Measurements from ENCODE around the gene PRMT3.

Gene PRMT3

GRCh38 chr11:20501971-20502370, 114.5 kb downstream of the PRMT3 start:
- H3K4me3 ChIP-seq (replicated peaks; ENCODE audit: low read depth, low read length) = no peak overlapping the region
- no peak for TF ChIP-seq CTCF (IDR thresholded peaks at IDR 0.05; ENCODE audit: low read depth, low read length, missing control alignments)
- DNase-seq (ENCODE audit: extremely low read depth, low read depth) = no peak

GRCh38 chr11:20511982-20512381, 124.5 kb downstream of the PRMT3 start:
- TF ChIP-seq CTCF (IDR thresholded peaks at IDR 0.05; ENCODE audit: low read depth, low read length, missing control alignments) = no peak
- no peak for DNase-seq (ENCODE audit: extremely low read depth, low read depth)
- no peak overlapping the region for H3K4me3 ChIP-seq (replicated peaks; ENCODE audit: low read depth, low read length)

DNA sequence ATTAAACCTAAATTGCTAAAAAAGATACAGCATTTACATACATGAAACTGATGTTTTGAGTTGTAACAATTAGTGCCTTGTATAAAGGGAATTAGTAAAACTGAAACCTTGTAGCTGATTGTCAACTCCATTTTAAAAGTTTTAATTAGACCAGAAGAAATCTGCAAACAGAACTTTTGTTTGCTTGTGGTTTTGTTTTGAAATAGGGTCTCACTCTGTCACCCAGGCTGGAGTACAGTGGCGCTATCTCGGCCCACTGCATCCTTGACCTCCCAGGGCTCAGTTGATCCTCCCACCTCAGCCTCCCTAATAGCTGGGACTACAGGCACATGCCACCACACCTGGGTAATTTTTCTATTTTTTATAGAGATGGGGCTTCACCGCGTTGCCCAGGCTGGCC, 125.4 kb downstream of the PRMT3 start:
- no peak overlapping the region for H3K4me3 ChIP-seq (replicated peaks; ENCODE audit: low read depth, low read length)
- no peak for TF ChIP-seq CTCF (IDR thresholded peaks at IDR 0.05; ENCODE audit: low read depth, low read length, missing control alignments)
- no peak for DNase-seq (ENCODE audit: extremely low read depth, low read depth)

GRCh38 chr11:20518323-20518834, 130.9 kb downstream of the PRMT3 start:
- H3K4me3 ChIP-seq (replicated peaks; ENCODE audit: low read depth, low read length) = no peak overlapping the region
- no peak for DNase-seq (ENCODE audit: extremely low read depth, low read depth)
- TF ChIP-seq CTCF (IDR thresholded peaks at IDR 0.05; ENCODE audit: low read depth, low read length, missing control alignments) = no peak

DNA sequence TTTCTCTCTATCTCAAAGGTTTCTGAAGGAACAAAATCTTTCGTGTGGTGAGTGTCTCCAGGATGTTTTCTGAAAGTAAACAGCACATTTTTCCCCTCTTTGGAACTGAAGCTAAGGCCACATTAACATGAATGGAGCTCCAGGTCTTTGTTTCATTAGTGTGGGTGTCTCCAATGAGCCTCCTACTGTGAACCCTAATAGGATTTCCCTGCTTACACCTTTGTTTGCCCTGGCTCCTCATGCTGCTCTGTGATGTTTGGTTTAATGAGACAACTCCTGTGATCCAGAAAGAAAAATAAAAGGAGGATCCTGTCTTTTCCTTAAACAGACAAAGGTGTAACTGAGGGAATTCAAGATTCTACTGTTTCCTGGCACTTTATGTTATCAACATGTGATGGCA, 135.0 kb downstream of the PRMT3 start:
- H3K4me3 ChIP-seq (replicated peaks; ENCODE audit: low read depth, low read length) = no peak overlapping the region
- TF ChIP-seq CTCF (IDR thresholded peaks at IDR 0.05; ENCODE audit: low read depth, low read length, missing control alignments) = no peak
- DNase-seq (ENCODE audit: extremely low read depth, low read depth) = no peak

GRCh38 chr11:20529757-20530156, 142.2 kb downstream of the PRMT3 start:
- no peak for DNase-seq (ENCODE audit: extremely low read depth, low read depth)
- TF ChIP-seq CTCF (IDR thresholded peaks at IDR 0.05; ENCODE audit: low read depth, low read length, missing control alignments) = no peak
- H3K4me3 ChIP-seq (replicated peaks; ENCODE audit: low read depth, low read length) = no peak overlapping the region
